NCI-H2029 (cell line): ENCODE results near the gene CTBP2.
"Not testable (repeated sequence)": the region's sequence is repeated elsewhere in the genome, so short reads cannot be mapped to it uniquely, and the experiment has no call there.

ENCODE experiments used
- DNase-seq: peaks from one replicate; lab custom pipeline; 2025; lab: John Stamatoyannopoulos, UW

CTBP2 gene

GRCh38 chr10:125087191-125087896 is 73.0 kb downstream of the CTBP2 start:
- no peak for DNase-seq

- DNase-seq, result no peak
Measured at GRCh38 chr10:125086691-125087090, 73.7 kb downstream of the CTBP2 start.

- no peak for DNase-seq
Measured at GRCh38 chr10:125085258-125086054, 74.9 kb downstream of the CTBP2 start.

- DNase-seq, result peak; percentile 85
Measured at GRCh38 chr10:125084614-125085257, 75.6 kb downstream of the CTBP2 start.

GRCh38 chr10:125084191-125084613 is 76.2 kb downstream of the CTBP2 start:
- no peak for DNase-seq

- DNase-seq, result no peak
Measured at GRCh38 chr10:125083576-125083920, 76.8 kb downstream of the CTBP2 start.

GRCh38 chr10:125082881-125083575 is 77.3 kb downstream of the CTBP2 start:
- no peak for DNase-seq

GRCh38 chr10:125082471-125082870 is 77.9 kb downstream of the CTBP2 start:
- not testable (repeated sequence) for DNase-seq

GRCh38 chr10:125081931-125082330 is 78.4 kb downstream of the CTBP2 start:
- DNase-seq, result no peak

- DNase-seq, result no peak
Measured at GRCh38 chr10:125080984-125081383, 79.4 kb downstream of the CTBP2 start.

- no peak for DNase-seq
Measured at GRCh38 chr10:125080296-125080695, 80.1 kb downstream of the CTBP2 start.

- DNase-seq, result no peak
Measured at GRCh38 chr10:125079091-125079600, 81.2 kb downstream of the CTBP2 start.

- DNase-seq, result no peak
Measured at GRCh38 chr10:125076891-125077541, 83.3 kb downstream of the CTBP2 start.

- DNase-seq, result no peak
Measured at GRCh38 chr10:125076121-125076825, 84.1 kb downstream of the CTBP2 start.

GRCh38 chr10:125073996-125074395 is 86.4 kb downstream of the CTBP2 start:
- no peak for DNase-seq

- no peak for DNase-seq
Measured at GRCh38 chr10:125072794-125073193, 87.6 kb downstream of the CTBP2 start.

- DNase-seq, result no peak
Measured at GRCh38 chr10:125071008-125071407, 89.4 kb downstream of the CTBP2 start.

- DNase-seq, result no peak
Measured at GRCh38 chr10:125068406-125068805, 92.0 kb downstream of the CTBP2 start.

GRCh38 chr10:125067764-125068163 is 92.6 kb downstream of the CTBP2 start:
- no peak for DNase-seq

GRCh38 chr10:125066764-125067450 is 93.5 kb downstream of the CTBP2 start:
- no peak for DNase-seq
